Calu3 (cell line): ENCODE measurements around the gene BPI. TPM values are rescaled to one million over a fixed set of nuclear protein-coding genes. Genes with fewer than 3 reads are reported as not detected.
"Not testable (repeated sequence)": the region's sequence is repeated elsewhere in the genome, so short reads cannot be mapped to it uniquely, and the experiment has no call there.

Experiments
- BruUV-seq: library from RNA; stranded (reverse); fragments of 400-500 nt; replicated peaks from 2 replicates; lab custom pipeline; 2021; lab: Mats Ljungman, UMichigan
- CTCF ChIA-PET: fragments of 300-600 bp; sonication (Branson Sonifier 250); formaldehyde crosslinking; loops from one replicate; lab custom pipeline; 2022; ENCODE audit warnings: antibody characterized with exemption; lab: Charles Lee
- DNase-seq: peaks from one replicate; pipeline ENCODE4 v3.0.0; 2022
- H3K27ac Mint-ChIP-seq: one replicate; pipeline ENCODE4 v1.8.0; 2022; ENCODE audit warnings: mixed read lengths; ENCODE audit not compliant: unreplicated experiment
- H3K27me3 Mint-ChIP-seq: one replicate; pipeline ENCODE4 v1.8.0; 2022; ENCODE audit warnings: mixed read lengths; ENCODE audit not compliant: unreplicated experiment
- H3K36me3 Mint-ChIP-seq: one replicate; pipeline ENCODE4 v1.8.0; 2022; ENCODE audit warnings: mild to moderate bottlenecking, moderate library complexity, mixed read lengths; ENCODE audit not compliant: insufficient read depth, unreplicated experiment
- H3K4me1 Mint-ChIP-seq: one replicate; pipeline ENCODE4 v1.8.0; 2022; ENCODE audit warnings: mild to moderate bottlenecking, low read depth, mixed read lengths; ENCODE audit not compliant: unreplicated experiment
- H3K4me3 Mint-ChIP-seq: one replicate; pipeline ENCODE4 v1.8.0; 2022; ENCODE audit warnings: mild to moderate bottlenecking, low read depth, moderate library complexity, mixed read lengths; ENCODE audit not compliant: unreplicated experiment
- H3K9me3 Mint-ChIP-seq: one replicate; pipeline ENCODE4 v1.8.0; 2022; ENCODE audit warnings: low read depth, mixed read lengths; ENCODE audit not compliant: unreplicated experiment
- CTCF ChIP-seq: fragments of 200-600 bp; IDR thresholded peaks from one replicate; pipeline ENCODE4 v1.8.0; 2022; ENCODE audit warnings: antibody characterized with exemption; ENCODE audit not compliant: unreplicated experiment
- intact Hi-C: fragments of 100-400 bp; cut with micrococcal nuclease; formaldehyde crosslinking; loops from one replicate; pipeline ENCODE4 v1.10.0; 2022; ENCODE audit not compliant: unreplicated experiment
- total RNA-seq: library from RNA; stranded (reverse); gene quantifications from 2 replicates; pipeline ENCODE4 v1.2.3, GENCODE V29; 2022

Gene BPI
- total RNA-seq, 1 experiment from 2014 or later = not detected

GRCh38 chr20:38372806-38373205, 68.8 kb downstream of the BPI start:
- DNase-seq = no peak
- BruUV-seq = no TSS peak
- Mint-ChIP-seq H3K27ac (no peak overlapping the region), H3K4me1 (no peaks in the 10 kb centered on the region), H3K27me3 (peaks cover 87% of the 10 kb centered on the region), H3K4me3 (no peak overlapping the region), H3K36me3 (no peaks in the 10 kb centered on the region), H3K9me3 (no peaks in the 10 kb centered on the region)
- TF ChIP-seq CTCF = no peak
- CTCF ChIA-PET = no interaction called here
- intact Hi-C loops = no loop called here

DNA sequence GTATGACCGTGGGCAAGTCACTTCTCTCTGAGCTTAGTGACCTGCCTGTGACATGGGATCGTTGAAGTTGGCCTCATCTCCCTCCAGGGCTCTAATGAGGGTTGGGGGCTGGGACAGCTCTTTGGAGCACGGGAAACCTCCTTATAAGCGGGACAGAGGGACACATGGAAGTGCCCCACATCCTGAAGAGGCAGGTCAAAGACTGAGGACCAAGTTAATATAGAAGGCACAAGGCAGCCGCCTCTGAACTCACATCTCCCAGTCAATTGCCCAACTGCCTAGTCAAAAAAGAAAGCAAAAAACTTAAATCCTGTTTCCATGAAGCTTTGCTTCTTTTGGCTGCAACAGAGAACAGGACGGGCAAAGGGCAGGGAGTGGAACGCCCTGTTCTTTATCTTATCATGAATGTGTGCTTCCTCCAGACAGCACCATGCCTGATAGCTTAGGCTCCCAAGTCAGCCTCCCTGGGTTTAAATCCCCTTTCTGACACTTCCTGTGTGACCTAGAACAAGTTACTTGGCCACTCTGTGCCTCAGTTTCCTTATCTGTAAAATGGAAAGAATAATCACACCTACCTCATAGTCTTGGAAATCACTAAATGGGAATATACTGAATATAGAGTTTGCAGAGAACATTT, 69.4 kb downstream of the BPI start:
- Mint-ChIP-seq H3K4me1 (no peaks in the 10 kb centered on the region), H3K36me3 (no peaks in the 10 kb centered on the region), H3K9me3 (no peaks in the 10 kb centered on the region), H3K4me3 (no peak overlapping the region), H3K27ac (no peak overlapping the region), H3K27me3 (peaks cover 82% of the 10 kb centered on the region)
- intact Hi-C loops = no loop called here
- CTCF ChIA-PET = no interaction called here
- BruUV-seq = no TSS peak
- DNase-seq = no peak
- no peak for TF ChIP-seq CTCF

DNA sequence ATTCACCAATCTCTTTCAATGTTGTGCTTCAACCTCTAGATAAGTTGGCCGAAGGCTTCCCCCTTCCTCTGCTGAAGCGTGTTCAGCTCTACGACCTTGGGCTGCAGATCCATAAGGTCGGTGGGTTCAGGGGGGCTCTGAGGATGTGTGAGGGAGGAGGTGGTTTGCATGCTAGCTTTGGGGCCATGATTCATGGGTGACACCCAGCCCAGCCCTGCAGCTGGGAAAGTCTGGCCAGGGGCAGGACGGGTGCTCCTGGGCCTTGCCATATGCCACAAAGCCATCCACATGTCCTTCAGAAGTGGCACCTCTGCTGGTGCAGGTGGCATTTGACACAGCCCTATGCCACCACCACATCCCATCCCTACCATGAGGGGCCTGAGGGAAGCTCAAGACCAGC, 69.9 kb downstream of the BPI start:
- peaks cover 78% of the 10 kb centered on the region for H3K27me3 Mint-ChIP-seq
- no peaks in the 10 kb centered on the region for H3K4me1 Mint-ChIP-seq
- CTCF ChIA-PET = interaction anchor here (0.5 to 0.7 kb wide), 2 partner anchors 482 to 791 kb away, joined by 3 read pairs; no protein-coding TSS in a partner anchor
- intact Hi-C loops = no loop called here
- H3K27ac Mint-ChIP-seq = no peak overlapping the region
- H3K36me3 Mint-ChIP-seq = no peaks in the 10 kb centered on the region
- TF ChIP-seq CTCF = no peak
- BruUV-seq = no TSS peak
- no peak for DNase-seq
- no peak overlapping the region for H3K4me3 Mint-ChIP-seq
- no peaks in the 10 kb centered on the region for H3K9me3 Mint-ChIP-seq

GRCh38 chr20:38377039-38377685, 73.2 kb downstream of the BPI start:
- Mint-ChIP-seq H3K27me3 (peaks cover 59% of the 10 kb centered on the region), H3K4me3 (no peak overlapping the region), H3K9me3 (no peaks in the 10 kb centered on the region), H3K27ac (no peak overlapping the region), H3K36me3 (no peaks in the 10 kb centered on the region), H3K4me1 (no peaks in the 10 kb centered on the region)
- intact Hi-C loops = no loop called here
- no TSS peak for BruUV-seq
- no peak for TF ChIP-seq CTCF
- no peak for DNase-seq
- CTCF ChIA-PET = no interaction called here

GRCh38 chr20:38377838-38378237, 73.9 kb downstream of the BPI start:
- CTCF ChIA-PET = interaction anchor here (0.6 kb wide), 1 partner anchor 544 kb away, joined by 4 read pairs; no protein-coding TSS in a partner anchor
- H3K9me3 Mint-ChIP-seq, H3K4me3 Mint-ChIP-seq, DNase-seq, BruUV-seq, H3K36me3 Mint-ChIP-seq, H3K4me1 Mint-ChIP-seq, intact Hi-C loops, H3K27ac Mint-ChIP-seq: not testable (repeated sequence)
- peaks cover 59% of the 10 kb centered on the region for H3K27me3 Mint-ChIP-seq
